ENCODE data around the gene SCD. TPM values are rescaled to one million over a fixed set of nuclear protein-coding genes. Genes with fewer than 3 reads are reported as not detected.

Gene SCD
- total and polyA plus RNA-seq, 2 experiments from 2014 or later = 325 to 816 TPM

DNA sequence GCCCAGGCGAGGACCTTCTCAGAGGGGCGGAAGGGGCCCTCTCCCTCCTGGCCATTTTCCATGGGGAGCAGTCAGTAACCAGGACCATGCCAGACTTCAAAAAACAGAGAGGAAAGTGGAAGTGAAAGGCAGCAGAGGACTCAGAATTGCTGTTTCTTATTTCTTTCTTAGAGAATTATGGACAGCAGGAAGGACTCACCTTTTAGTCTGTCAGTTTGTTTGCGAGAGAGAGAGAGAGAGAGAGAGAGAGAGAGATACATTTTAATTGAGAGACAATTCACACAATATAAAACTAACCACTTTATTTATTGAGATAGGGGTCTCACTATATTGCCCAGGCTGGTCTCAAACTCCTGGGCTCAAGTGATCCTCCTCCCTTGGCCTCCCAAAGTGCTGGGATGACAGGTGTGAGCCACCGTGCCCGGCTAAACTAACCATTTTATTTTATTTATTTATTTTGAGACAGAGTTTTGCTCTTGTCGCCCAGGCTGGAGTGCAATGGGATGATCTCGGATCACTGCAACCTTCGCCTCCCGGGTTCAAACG lies 24.5 kb downstream of the SCD start:
- no peaks in the 10 kb centered on the region for H3K27me3 ChIP-seq (ENCODE audit: insufficient read depth)
- H4K20me1 ChIP-seq (replicated peaks; ENCODE audit: insufficient read depth) = no peaks in the 10 kb centered on the region; the same call in 1 of the 2 replicates
- peak overlapping the region; percentile 26; the same call in 1 of the 2 replicates for H3K4me3 ChIP-seq
- H3K4me2 ChIP-seq = peak overlapping the region; percentile 75; the same call in 1 of the 2 replicates
- peak overlapping the region; percentile 31 for H3K4me3 Mint-ChIP-seq
- H3K36me3 Mint-ChIP-seq (ENCODE audit: low read depth) = peaks cover 2% of the 10 kb centered on the region; the same call in 1 of the 3 replicates
- H3K27me3 Mint-ChIP-seq (ENCODE audit: insufficient read depth, low read depth, poor library complexity) = peaks cover 14% of the 10 kb centered on the region
- H3K36me3 ChIP-seq (ENCODE audit: insufficient read depth) = no peaks in the 10 kb centered on the region; the same call in 1 of the 2 replicates
- peak overlapping the region; percentile 90 for H3K27ac Mint-ChIP-seq
- peaks cover 2% of the 10 kb centered on the region; the same call in 1 of the 2 replicates for H3F3A ChIP-seq (replicated peaks; ENCODE audit: low read depth)
- H3K9me2 ChIP-seq (ENCODE audit: insufficient read depth) = no peaks in the 10 kb centered on the region
- peaks cover 19% of the 10 kb centered on the region for H3K4me1 Mint-ChIP-seq
- ATAC-seq (no peak), DNase-seq (ENCODE audit: low spot score) (no peak)
- H3K79me2 ChIP-seq (replicated peaks; ENCODE audit: insufficient read depth) = peaks cover 27% of the 10 kb centered on the region
- TF ChIP-seq, protein P1, sequence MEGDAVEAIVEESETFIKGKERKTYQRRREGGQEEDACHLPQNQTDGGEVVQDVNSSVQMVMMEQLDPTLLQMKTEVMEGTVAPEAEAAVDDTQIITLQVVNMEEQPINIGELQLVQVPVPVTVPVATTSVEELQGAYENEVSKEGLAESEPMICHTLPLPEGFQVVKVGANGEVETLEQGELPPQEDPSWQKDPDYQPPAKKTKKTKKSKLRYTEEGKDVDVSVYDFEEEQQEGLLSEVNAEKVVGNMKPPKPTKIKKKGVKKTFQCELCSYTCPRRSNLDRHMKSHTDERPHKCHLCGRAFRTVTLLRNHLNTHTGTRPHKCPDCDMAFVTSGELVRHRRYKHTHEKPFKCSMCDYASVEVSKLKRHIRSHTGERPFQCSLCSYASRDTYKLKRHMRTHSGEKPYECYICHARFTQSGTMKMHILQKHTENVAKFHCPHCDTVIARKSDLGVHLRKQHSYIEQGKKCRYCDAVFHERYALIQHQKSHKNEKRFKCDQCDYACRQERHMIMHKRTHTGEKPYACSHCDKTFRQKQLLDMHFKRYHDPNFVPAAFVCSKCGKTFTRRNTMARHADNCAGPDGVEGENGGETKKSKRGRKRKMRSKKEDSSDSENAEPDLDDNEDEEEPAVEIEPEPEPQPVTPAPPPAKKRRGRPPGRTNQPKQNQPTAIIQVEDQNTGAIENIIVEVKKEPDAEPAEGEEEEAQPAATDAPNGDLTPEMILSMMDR (conservative IDR thresholded peaks at IDR 0.05; ENCODE audit: low read depth in 2 of 2) = no peak
- TF ChIP-seq EZH2 (IDR thresholded peaks at IDR 0.05; ENCODE audit: low read depth, unreplicated experiment) (no peak), STAT1 (IDR thresholded peaks at IDR 0.05; ENCODE audit: unreplicated experiment) (no peak), POLR2AphosphoS5 (IDR thresholded peaks at IDR 0.05; ENCODE audit: low read depth) (no peak; the same call in 1 of the 2 replicates), JUNB (IDR thresholded peaks at IDR 0.05; ENCODE audit: unreplicated experiment) (no peak), NANOG (IDR thresholded peaks at IDR 0.05; ENCODE audit: borderline replicate concordance) (no peak), EZH2phosphoT487 (IDR thresholded peaks at IDR 0.05; ENCODE audit: unreplicated experiment) (no peak), CREB1 (CRISPR knock-in tag; IDR thresholded peaks at IDR 0.05; ENCODE audit: low read depth) (no peak), ZNF331 (CRISPR knock-in tag; IDR thresholded peaks at IDR 0.05; ENCODE audit: low read depth) (no peak), ZNF114 (CRISPR knock-in tag; IDR thresholded peaks at IDR 0.05) (no peak)
- TF ChIP-seq, protein P2, sequence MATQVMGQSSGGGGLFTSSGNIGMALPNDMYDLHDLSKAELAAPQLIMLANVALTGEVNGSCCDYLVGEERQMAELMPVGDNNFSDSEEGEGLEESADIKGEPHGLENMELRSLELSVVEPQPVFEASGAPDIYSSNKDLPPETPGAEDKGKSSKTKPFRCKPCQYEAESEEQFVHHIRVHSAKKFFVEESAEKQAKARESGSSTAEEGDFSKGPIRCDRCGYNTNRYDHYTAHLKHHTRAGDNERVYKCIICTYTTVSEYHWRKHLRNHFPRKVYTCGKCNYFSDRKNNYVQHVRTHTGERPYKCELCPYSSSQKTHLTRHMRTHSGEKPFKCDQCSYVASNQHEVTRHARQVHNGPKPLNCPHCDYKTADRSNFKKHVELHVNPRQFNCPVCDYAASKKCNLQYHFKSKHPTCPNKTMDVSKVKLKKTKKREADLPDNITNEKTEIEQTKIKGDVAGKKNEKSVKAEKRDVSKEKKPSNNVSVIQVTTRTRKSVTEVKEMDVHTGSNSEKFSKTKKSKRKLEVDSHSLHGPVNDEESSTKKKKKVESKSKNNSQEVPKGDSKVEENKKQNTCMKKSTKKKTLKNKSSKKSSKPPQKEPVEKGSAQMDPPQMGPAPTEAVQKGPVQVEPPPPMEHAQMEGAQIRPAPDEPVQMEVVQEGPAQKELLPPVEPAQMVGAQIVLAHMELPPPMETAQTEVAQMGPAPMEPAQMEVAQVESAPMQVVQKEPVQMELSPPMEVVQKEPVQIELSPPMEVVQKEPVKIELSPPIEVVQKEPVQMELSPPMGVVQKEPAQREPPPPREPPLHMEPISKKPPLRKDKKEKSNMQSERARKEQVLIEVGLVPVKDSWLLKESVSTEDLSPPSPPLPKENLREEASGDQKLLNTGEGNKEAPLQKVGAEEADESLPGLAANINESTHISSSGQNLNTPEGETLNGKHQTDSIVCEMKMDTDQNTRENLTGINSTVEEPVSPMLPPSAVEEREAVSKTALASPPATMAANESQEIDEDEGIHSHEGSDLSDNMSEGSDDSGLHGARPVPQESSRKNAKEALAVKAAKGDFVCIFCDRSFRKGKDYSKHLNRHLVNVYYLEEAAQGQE (IDR thresholded peaks at IDR 0.05; ENCODE audit: unreplicated experiment) = no peak
- TF ChIP-seq, protein P3, sequence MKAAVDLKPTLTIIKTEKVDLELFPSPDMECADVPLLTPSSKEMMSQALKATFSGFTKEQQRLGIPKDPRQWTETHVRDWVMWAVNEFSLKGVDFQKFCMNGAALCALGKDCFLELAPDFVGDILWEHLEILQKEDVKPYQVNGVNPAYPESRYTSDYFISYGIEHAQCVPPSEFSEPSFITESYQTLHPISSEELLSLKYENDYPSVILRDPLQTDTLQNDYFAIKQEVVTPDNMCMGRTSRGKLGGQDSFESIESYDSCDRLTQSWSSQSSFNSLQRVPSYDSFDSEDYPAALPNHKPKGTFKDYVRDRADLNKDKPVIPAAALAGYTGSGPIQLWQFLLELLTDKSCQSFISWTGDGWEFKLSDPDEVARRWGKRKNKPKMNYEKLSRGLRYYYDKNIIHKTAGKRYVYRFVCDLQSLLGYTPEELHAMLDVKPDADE (IDR thresholded peaks at IDR 0.05) = no peak
- TF ChIP-seq, protein P4, sequence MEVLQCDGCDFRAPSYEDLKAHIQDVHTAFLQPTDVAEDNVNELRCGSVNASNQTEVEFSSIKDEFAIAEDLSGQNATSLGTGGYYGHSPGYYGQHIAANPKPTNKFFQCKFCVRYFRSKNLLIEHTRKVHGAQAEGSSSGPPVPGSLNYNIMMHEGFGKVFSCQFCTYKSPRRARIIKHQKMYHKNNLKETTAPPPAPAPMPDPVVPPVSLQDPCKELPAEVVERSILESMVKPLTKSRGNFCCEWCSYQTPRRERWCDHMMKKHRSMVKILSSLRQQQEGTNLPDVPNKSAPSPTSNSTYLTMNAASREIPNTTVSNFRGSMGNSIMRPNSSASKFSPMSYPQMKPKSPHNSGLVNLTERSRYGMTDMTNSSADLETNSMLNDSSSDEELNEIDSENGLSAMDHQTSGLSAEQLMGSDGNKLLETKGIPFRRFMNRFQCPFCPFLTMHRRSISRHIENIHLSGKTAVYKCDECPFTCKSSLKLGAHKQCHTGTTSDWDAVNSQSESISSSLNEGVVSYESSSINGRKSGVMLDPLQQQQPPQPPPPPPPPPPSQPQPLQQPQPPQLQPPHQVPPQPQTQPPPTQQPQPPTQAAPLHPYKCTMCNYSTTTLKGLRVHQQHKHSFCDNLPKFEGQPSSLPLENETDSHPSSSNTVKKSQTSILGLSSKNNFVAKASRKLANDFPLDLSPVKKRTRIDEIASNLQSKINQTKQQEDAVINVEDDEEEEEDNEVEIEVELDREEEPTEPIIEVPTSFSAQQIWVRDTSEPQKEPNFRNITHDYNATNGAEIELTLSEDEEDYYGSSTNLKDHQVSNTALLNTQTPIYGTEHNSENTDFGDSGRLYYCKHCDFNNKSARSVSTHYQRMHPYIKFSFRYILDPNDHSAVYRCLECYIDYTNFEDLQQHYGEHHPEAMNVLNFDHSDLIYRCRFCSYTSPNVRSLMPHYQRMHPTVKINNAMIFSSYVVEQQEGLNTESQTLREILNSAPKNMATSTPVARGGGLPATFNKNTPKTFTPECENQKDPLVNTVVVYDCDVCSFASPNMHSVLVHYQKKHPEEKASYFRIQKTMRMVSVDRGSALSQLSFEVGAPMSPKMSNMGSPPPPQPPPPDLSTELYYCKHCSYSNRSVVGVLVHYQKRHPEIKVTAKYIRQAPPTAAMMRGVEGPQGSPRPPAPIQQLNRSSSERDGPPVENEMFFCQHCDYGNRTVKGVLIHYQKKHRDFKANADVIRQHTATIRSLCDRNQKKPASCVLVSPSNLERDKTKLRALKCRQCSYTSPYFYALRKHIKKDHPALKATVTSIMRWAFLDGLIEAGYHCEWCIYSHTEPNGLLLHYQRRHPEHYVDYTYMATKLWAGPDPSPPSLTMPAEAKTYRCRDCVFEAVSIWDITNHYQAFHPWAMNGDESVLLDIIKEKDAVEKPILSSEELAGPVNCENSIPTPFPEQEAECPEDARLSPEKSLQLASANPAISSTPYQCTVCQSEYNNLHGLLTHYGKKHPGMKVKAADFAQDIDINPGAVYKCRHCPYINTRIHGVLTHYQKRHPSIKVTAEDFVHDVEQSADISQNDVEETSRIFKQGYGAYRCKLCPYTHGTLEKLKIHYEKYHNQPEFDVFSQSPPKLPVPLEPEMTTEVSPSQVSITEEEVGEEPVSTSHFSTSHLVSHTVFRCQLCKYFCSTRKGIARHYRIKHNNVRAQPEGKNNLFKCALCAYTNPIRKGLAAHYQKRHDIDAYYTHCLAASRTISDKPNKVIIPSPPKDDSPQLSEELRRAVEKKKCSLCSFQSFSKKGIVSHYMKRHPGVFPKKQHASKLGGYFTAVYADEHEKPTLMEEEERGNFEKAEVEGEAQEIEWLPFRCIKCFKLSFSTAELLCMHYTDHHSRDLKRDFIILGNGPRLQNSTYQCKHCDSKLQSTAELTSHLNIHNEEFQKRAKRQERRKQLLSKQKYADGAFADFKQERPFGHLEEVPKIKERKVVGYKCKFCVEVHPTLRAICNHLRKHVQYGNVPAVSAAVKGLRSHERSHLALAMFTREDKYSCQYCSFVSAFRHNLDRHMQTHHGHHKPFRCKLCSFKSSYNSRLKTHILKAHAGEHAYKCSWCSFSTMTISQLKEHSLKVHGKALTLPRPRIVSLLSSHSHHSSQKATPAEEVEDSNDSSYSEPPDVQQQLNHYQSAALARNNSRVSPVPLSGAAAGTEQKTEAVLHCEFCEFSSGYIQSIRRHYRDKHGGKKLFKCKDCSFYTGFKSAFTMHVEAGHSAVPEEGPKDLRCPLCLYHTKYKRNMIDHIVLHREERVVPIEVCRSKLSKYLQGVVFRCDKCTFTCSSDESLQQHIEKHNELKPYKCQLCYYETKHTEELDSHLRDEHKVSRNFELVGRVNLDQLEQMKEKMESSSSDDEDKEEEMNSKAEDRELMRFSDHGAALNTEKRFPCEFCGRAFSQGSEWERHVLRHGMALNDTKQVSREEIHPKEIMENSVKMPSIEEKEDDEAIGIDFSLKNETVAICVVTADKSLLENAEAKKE (CRISPR knock-in tag; IDR thresholded peaks at IDR 0.05) = no peak
- H3K4me1 ChIP-seq (ENCODE audit: insufficient read depth) = peaks cover 39% of the 10 kb centered on the region
- peak overlapping the region; percentile 85; the same call in 1 of the 2 replicates for H3K27ac ChIP-seq (ENCODE audit: low read depth)
- no peaks in the 10 kb centered on the region; the same call in 2 of the 3 replicates for H3K9me3 Mint-ChIP-seq
- H2AFZ ChIP-seq = peak overlapping the region; percentile 63; the same call in 1 of the 2 replicates

Data from GM23338 (cell line).